Skin of body (tissue), 2 donors: ENCODE data around the gene HOXA11. TPM values are rescaled to one million over a fixed set of nuclear protein-coding genes. Genes with fewer than 3 reads are reported as not detected.

Experiments used
- DNase-seq: peaks from one replicate; lab custom pipeline; 2025; lab: John Stamatoyannopoulos, UW
- total RNA-seq: library from RNA; depleted of rRNA; stranded (reverse); fragments of >200 nt; gene quantifications from one replicate; pipeline ENCODE4 v1.2.3, GENCODE V29; 2014

Gene HOXA11
- total RNA-seq, 1 donor from 2014 or later = 0.20 TPM

DNA sequence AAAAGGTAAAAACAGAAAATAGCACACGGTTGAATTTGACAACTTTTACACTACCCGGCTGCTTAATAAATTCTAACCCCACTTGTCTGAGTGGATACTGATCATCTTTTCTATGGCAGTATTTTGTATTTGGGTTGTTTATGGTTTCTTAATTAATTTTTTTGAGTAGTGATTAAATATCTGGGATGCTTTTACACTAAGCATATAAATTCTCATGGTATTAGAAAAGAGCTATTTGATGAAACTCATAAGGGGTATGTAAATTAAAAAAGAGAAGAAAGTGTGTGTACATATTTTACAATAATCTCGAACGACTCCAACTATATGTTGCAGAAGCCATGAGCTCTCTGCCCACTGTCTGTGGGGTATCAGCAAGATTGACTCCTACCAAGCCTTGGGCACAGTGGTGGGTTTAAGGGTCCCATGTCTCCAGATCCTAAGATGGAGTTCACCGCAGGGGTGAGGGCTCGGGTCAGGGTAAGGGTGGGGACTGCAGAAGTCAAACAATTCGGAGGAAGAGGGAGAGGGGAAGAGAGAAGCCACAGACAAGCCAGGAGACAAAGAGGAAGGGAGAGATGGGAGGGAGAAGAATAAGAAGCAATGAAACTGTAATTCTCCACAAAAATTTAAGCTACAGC lies 22.4 kb upstream of the HOXA11 start:
- DNase-seq = no peak

DNA sequence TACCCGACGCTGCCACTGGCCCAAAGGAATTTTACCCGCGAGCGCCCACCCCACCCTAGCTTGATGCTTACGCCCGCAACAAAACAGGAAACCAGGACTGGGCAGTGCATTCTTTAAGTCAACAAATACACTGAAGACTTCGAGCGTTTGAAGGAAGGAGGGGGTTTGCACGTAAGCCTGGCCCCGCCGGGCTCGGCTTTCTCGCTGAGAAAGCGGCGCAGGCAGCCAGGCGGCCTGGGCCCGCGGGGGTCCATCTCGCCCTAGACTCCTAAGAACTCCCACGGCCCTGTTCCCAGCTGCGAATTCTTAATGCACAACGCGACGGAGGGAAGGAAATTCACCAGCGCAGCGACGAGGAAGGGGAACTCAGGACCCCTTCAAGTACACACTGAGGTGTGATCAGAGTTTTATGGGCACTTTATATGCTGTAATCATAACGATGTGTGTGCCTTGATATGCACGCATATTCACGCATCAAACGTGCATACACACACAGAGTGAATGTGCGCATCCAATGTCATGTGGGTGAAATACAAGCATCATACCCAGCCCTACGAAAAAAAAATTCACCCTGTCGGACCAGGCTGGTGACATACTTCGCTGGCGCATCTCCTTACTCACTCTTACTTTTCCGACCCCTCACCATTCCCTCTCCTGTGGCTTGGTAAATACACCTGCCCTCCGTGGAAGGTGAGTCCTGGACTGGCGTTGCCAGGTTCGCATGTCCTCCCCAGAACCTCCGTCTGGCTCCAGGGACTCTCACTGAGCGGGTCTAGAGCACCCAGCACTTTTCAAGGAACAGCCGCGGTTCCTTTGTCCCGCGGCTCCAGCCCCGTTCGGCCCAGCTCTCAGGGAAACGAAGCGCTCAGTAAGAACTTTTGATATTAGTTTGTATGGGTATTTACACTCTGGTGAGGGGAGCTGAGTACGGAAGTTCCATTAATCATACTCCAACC lies 20.6 kb upstream of the HOXA11 start:
- no peak for DNase-seq

DNA sequence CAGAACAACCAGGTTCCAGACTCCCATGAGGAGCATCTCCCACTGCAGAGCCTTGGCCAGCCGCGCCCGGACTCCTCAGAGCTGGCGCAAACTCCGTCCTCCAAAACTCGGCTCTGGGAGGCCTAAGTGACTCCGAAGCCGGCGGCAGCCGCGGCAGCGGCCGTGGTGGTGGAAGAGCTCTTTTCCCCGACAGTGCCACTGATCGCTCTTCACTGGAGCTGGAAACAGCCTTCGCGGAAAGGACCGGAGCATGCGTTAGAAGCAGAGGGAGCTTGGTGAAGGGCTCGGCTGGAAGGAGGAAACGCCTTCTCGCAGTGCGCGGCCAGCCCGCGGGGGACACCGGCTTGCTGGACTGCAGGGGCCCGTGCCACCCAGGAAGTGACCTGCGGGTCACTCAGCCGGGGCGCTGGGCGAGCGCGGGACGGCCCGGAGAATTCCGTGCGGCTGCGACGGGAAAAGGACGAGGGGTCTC lies 19.9 kb upstream of the HOXA11 start:
- DNase-seq = no peak

DNA sequence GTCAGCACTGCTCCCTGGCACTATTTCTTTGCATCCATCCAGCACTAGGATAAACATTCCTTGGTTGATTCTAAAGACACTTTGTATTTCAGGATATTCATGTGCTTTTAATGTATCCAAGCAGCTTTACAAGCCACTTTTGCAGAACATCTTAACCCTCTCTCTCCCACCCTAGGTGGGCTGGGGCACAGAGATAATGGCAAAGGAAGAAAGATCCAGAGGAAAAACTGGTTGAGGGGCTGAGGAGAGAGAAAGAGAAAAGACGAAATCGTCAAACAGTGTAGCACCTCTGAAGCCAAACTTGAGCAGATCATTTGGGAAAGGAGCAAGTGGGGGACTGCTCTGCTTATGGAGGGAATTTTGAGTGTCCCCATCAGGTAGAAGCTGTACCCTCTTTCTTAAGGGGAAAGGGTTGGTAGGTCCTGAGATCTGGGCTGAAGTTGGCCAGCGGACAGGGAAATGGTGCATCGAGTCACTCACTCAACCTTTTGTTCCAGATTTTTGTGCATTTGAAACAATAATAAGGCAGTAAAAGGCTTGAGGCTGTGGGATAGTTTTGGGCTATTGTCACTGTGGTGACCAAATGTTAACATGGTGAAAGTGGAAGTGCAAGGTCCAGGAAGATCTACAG lies 19.0 kb upstream of the HOXA11 start:
- no peak for DNase-seq

DNA sequence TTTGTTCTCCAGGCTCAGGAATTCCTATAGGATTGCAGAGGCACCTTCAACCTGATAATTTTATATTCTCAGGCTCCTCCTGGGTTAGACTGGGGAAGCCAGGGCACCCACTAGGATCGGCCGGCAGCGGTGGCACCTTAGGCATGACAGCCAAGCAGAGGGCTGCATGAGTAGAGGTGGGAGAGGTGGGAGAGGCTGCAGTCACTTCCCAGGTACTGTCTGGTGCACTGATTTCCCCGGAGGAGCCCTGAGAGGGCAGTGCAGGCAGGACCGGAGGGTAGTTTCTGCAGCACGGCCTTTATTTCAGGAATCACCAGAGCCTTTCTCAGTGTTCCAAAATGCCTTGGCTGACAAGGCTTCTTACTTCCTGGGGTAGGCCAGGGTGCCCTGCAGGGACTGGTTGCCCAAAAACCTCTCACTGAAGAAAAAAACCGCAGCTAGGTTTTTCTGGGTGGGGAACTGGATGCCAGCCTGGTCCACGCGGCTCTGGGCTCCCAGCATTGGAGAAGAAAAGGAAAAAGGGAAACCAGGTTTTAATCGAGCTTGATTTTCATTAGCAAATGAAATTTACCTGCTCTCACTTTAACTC lies 18.4 kb upstream of the HOXA11 start:
- DNase-seq = no peak

DNA sequence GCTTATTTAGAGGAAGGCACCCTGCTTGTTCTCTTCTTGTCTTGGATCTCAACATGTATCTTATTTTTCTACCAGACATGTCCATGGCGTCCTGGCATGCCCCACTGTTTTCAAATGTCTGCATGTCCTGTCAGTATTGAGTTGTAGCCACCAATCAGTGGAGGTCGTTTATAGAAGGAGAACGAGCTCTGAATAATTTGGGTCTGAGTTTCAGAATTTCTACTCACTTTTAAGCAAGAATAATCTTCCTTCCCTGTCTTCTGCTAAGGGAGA lies 17.8 kb upstream of the HOXA11 start:
- no peak for DNase-seq

DNA sequence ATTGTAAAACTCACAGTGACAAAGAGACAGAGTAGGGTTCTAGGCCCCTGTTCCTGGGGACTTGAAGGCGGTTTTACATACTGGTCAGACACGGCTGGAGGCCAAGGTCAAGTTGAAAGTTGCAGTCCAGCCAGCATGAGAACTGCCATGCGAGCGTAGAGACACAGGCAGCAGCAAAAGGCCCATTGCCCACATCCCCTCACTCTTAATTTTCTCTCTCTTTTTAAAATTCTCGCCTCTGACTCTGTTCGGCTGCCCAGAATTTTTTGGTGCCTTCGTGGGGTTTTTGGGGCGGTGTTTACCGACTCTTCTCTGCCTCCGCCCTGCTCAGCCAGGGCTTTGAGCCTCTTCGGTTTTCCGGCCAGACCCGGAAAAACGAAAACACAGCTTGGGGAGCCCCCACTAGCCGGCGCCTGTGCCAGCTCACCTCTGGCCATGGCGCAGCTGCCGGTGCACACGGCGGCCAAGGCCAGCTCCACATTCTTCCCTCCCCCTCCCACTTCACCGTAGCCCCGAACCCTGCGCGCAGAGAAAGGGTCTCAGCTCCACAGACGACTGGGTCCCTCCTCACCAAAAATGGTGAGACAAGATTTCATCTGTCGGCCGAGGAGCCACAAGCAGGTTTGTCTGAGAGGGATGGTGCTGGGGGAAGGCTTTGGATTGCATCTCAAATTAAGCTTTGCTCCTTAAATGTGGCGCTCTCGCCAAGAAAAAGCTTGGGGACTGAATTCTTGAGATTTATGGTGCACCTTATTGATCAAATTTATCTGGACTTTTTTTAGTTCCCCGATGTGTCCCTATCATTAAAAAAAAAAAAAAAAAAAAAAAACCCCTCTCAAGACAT lies 17.2 kb upstream of the HOXA11 start:
- DNase-seq = no peak

DNA sequence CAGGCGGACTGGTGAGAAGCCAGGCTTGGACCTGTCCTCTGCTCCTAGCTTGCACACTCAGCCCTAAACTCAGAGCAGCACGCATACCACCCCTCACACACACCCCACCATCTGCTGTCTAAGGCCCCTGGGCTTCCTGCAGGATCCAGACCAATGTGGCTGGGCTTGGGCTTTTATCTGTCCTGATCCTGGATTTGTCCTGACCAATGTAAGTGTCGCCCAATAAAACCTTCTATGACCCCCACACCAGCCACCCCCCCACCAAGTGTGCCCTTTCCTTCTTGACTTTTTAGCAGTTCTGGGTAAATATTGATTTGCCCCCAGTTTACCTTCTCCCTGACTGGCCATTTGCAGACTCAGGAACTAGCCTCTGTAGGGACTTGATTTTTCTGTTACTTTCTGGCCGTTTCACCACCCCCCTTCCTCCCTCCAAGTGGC lies 16.6 kb upstream of the HOXA11 start:
- DNase-seq = no peak

DNA sequence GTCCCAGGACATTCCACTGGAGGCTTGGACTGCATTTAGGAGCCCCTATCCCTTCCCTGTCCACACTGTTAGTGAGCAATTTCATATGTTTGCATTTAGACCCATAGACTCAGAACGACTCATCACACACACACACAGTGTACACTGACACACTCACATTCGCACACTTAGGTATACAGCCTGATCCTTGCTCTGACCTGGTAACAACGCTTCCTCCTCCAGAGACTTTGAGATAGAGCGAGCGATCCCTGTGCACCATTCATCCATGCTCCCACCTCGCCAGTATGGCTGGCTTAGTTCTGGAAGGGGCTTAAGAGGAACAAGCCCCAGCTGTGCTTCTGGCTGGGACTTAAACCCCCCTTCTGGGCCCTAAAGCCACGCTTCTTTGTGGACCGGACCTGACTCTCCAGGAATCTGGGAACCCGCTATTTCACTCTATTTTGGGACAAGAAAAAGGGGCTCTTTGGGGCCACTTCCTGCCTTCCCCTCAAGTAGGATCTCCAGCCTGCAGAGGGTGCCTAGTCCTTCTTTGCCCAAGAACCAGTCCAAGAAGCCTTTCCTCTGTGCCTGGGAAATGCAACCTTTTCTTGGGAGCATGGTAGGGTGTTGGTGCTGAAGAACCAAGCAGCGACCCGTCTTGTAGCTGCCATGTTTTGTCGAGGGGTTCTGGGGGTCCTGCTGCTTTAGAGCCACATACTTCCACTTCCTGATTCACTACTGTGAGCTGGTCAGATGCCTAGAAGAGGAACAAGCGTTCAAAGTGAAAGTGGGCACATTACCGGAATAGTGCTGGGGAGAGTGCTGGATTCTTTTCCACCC lies 15.9 kb upstream of the HOXA11 start:
- DNase-seq = no peak

DNA sequence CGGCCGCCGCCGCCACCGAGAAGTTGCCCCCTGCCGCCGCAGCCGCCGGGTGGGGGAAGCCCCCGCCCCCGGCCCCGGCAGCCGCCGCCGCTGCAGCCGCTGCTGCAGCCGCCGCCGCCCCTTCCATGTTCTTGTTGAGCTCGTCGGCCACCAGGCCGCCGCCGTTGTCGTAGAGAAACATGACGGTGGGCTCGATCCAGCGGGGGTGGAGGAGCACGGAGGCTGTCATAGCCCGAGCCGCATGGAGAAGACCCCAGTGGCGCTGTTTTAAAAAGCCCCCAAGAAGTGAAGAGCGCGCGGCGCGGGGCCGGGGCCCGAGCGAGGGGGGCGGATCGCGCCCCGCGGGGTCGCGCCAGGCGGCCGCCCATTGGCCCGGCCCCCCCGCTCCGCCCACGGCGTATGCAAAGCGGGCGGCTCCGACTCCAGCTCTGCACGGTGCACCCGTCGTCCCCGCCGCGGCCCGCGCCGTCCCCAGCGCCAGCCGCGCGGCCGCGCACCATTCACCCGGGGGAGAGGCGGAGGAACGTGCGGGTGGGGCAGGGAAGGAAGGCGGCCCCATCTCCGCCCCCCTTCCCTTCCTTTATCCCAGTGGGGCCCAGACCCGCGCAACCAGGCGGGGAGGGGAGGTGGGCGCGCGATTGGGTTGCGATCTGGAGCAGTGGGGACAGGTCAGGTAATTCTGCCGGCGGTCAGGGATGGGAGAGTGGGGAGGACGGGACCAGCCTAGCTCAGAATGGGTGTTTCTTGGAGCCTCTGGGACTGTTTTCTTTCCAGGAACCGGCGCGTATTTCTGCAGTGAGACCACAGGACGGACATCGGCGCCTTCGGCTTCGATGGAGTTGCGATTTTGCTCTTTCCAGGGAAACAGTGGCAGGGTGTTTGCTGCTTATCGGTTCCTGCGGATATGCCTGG lies 15.1 kb upstream of the HOXA11 start, which contains the start of gene HOXA13:
TSS of gene HOXA13 (minus strand) at position 243 of the 912 bp plus-strand sequence. CDS start at position 229, 14 bp downstream.
- no peak for DNase-seq

DNA sequence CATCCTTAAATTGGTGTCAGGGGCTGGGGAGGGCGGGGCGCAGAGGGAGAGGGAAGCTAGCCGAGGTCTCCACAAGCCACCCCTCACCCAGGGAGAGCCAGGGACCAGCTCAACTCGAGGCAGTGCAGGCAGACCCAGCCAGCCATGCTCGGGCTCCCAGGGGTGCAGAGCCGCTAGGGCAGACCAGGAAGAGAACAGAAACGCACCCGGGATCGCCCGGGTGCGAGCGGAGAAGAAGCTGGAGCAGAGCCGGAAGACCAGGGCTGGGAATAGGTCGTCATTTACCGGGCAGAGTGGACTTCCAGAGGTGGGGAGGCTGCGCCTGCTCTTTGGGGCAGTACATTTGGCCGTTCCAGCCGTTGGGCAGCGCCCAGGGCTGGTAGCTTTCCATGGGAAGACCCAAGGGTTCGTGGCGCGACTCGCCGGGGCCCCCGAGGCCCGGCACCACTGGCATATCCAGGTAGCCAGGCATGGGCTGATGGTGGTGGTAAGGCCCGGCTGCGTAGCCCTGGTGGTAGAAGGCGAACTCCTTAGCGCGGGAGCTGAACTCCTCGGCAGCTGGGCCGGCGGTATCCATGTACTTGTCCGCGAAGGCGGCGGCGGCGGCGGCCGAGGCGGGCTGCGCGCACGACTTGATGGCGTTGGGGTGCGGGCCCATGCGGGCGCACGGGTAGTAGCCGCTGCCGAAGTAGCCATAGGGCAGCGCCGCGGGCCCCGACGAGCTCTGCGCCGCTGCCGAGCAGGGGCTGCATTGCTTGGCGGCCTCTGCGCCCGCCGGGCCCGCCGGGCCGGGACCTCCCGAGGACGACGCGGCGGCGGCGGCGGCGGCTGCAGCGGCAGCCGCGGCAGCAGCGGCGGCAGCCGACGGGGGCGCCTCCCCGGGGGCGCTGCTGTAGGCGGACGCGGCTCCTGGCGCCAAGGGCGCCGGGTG lies 14.1 kb upstream of the HOXA11 start:
- DNase-seq = no peak

DNA sequence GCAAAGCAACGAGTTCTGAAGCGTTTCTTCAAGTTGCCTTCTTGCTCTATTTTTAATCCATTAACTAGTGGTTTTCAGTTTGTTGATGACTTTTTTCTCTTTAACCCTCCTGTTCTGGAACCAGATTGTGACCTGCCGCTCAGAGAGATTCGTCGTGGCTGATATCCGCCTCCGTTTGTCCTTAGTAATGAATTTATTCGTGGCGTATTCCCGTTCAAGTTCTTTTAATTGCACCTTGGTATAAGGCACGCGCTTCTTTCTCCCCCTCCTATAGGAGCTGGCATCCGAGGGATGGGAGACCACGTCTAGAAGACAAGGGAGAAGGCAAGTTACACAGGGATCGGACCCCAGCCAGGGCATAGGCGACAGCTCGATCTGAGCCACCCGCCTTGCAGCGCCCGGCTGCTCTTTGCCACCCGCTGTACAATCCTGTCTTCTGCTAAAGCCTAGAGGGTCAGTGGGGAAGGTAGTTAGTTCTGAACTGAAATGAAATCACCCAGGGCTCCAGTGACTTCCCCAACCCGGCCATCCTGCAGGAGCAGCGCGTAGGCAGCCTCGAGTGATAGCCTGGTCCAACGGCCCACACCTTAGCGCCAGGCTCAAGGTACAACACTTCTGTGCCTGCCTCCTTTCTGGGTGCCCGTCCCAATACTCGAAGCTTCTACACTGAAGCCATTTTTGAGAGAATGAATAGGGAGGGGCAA lies 13.3 kb upstream of the HOXA11 start:
- no peak for DNase-seq

DNA sequence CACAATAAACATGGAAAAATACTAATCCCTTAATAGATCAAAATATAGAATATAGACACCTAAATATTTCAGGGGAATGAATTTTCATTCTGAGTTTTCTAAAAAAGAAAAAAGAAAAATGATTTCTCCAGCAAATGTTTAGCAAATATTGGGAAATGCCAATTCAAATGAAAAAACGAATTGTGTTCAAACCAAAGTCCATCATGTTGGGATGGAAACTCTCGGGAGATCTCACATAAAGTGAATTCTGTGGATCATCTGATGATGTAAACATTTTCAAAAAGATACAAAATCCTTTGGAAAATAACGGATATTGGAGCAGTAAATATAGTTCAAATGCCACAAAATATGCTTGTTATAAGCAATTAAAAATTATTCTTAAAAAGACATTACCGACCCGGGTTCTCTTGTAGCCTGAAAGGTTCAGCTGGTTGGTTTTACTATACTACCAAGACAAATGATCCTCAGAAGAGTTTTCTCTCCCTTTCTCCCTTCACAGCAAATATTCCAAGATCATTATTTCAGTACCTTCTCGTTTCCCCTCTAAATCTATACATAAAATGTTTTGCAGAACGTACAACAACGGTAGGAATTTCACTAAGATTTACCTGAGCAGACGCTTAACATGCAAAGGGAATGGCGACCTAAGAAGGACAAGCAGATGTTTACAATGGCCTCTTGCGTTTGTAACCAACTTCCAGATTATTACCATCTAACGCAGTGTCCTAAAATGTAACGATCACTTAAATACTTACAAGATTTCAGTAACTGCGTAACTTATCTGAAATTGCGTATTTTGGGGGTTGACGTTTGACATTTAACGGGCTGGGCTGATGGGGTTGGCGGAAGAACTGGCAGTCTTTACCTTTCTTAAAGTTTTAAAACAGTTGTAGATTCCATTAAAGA lies 12.4 kb upstream of the HOXA11 start:
- no peak for DNase-seq

DNA sequence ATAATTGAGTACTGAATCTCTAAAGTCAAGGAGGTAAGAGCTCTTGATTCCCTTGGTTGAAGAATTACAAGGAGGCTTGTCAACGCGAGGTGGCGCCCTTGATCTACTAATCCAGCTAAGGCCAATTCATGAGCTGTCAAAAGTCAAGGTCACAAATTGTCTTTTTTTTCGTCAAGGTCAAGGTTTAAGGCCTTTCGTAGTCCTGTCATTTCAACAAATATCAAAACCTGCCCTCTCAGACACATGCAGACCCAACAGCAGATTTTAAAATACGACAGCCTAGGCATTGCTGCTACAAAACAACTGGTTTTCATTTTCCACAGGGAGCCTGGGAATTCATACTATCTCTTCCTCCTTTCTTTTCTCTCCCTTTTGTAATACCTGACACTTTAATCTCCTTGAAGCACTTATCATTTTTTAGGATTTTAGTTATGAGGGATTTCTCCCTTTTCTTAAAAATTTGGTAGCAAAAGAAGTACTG lies 11.3 kb upstream of the HOXA11 start:
- DNase-seq = peak; percentile 86

DNA sequence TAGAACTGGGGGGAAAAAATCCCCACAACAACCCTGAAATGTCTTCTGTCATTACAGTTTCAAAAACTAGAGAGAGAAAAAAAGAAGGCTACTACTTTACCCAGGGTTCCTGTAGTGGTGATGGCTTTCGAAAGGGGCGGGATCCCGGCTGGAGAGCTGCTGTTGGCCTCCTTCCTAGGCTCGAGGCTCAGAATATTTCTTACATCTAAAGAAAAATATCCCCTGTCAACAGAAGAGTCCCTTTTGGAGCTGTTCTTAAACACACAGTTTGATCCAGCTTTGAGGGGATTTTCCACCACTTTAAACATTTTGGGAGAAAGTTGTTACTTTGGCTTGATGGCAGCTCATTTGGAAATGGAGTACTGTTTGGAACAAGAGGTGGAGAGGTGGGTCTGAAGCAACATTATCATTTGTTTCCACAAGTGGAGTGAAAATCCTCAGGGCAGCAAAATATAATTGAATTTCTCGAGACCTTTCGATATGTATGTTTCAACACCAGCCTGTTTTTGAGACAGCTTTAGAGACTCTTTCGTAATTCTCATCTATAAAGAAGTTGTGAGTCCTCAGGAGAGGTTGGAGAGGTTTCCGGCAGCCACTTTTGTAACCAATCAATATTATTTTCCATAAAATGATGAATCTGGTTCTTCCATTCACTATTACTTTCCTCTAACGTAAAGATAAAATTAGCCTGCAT lies 9.8 kb upstream of the HOXA11 start:
- no peak for DNase-seq
